NCI-H2196 (cell line): ENCODE results near the gene ZNF214.
A peak's percentile ranks its signal among the peaks of the same experiment; 100 is the strongest.

Experiments used
- DNase-seq: peaks from one replicate; lab custom pipeline; 2025; ENCODE audit not compliant: unreplicated experiment; lab: John Stamatoyannopoulos, UW

Gene ZNF214

DNA sequence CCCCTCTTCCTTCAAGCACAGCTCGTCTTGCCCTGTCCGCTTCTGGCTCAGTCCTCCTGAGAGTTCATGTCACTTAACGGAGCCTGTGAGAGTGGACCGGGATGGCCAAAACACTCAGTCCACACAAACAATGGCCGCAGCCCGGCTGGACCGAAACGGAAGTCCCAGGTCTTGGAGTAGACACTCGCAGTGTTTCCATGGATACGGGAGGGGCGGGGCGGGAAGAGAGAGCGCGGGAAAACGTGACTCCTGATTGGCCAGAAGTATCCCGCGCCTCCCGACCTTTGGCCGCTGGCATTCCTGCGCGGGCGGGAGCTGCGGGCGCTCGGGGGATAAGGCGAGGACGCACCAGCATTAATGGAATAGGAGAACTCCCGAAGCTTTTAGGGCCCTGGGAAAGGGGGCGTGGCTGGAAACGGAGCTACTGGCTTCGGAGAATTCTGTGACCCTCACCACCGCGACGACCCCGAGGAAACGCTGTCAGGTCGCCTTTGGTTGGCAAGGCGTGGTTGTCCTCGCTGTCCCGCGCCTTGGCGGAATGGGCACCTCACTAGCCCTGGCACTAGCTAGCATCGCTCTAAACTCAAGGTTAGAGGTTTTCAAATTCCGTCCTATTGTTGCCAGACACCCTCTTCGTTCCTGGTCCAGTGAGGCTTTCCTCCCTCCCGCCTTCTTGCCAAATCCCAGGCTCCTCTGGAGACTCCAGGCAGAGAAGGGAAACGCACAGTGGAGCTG lies at the start of gene ZNF214, which contains the start of gene NLRP14:
Gene ZNF214 (minus strand): TSS at position 164 of the 735 bp plus-strand sequence. CDS start 17,511 bp downstream, outside the sequence.
Gene NLRP14 (plus strand): TSS at position 297 of the 735 bp plus-strand sequence. CDS start 18,108 bp downstream, outside the sequence.
- peak; percentile 95 for DNase-seq

DNA sequence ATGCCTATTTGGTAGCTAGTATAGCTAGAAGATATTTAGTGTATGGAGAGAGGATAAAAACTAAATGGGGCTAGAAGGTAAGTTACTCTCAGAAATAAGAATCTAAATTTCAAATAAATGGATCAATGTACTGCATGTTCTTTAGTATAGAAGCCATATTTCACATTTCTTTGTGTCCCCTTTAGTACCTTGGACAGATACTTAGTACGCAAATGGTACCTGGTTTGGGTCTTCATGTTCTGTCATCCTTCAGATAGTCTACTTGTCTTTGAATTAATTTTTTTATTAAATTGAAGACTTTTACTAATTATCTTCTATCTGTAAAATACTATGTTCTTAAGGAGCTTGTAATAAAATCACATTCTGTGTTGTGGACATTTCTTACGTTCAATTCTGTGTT lies 42.4 kb upstream of the ZNF214 start:
- no peak for DNase-seq

DNA sequence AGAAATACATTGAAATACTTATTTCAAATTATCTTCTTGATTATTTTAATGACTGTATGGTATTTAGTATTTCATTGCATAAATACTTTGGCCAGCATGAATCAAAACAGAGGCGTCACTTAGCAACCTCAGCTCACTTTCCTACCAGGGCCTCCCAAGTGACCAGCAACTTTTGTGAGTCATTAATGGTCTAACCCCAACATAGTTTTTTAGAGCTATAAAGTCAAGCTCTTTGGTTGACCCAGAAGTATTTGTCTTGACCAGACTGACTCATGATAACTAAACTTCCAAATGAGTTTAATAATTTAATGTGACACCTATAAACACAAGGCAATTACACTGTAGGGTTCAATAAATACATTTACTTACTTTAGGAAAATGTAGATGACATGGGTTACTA lies 40.7 kb upstream of the ZNF214 start:
- DNase-seq: no peak

DNA sequence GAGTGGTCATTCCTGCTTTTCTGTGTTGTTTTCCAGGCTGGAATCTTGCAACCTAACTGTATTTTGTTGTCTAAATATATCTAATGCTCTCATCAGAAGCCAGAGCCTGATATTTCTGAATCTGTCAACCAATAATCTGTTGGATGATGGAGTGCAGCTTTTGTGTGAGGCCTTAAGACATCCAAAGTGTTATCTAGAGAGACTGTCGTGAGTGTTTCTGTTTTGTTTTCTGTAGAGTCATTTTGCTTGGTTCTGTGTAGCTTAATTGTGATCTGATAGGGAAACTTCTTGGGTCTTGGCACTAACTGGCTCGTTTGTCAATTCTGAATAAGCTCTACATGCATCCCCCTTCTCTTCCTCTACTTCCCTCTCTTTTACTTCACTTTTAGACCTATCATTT lies 37.5 kb upstream of the ZNF214 start:
- no peak for DNase-seq

DNA sequence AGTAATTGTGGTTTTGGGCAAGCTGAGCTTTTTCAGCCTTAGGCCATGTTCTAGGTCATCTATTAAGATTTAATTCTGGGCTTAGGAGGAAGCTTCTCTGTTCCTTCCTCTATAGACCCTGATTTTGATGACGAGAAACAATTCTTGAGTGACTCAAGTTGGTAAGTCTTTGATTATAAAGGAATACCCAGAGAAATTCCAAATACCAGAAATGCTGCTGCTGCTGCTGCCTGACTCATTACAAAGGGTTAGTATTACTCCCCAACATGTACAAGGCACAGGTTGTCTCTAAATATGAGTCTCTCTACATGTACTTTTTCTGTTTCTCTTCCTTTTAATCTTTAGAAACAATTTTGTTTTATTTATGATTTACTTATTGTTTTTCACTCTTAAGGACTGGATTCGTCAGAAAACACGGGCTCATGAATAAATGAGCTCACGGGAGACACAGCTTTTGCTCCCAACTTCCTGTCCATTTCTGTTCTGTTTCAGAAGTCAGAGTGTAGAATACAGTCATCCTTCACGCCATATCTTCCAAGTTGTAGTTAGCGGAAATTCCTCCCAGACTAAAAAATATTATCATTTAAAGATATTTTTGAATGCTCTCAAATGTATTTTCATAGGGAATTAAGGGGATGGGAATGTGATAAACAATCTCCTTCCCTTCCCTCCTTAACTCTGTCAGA lies 36.8 kb upstream of the ZNF214 start:
- no peak for DNase-seq

DNA sequence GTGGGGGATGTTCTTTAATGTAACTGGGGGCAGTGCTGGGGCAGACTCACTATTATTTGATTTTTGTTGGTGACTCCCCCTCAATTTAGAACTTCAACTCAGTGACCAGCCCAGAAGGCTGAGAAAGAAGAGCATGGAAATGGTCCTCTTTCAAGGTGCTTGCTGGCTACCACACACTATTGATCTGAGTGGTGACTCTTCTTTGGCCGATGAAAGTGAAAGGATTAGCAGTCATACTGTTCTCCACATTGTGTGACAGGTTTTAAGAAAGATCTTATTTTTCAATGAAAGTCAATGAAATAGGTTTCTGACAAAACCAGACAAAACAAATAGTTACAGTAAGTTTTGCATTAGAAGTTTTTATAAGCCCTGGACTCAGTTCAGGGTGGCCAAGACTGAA lies 30.0 kb upstream of the ZNF214 start:
- no peak for DNase-seq

DNA sequence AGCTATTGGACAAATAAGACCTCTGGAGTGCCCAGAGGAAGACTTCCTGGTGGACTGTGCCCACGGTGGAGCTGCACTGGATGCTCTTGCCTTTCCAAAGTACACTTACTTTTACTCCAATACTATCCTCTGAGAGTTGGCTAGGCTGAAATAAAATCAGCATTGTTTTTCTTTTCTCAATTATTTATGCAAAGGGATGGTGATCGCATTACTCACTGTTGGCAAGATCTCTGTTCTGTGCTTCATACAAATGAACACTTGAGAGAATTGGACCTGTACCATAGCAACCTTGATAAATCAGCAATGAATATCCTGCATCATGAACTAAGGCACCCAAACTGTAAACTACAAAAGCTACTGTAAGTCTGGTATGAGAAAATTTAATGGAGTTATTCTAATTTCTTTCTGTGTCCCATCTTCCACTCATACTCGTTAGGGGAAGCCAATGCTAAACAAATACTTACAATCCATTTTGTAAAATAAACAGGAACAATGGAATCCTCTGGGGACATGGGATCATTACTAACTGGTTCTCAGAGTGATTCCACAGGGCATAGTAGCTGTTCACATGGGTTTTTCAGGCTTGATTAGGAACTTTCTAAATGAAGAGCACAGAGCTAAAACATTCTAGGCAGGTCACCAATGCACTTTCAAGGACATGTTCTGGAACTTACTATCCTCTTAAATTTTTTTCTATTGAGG lies 26.5 kb upstream of the ZNF214 start:
- DNase-seq: no peak

DNA sequence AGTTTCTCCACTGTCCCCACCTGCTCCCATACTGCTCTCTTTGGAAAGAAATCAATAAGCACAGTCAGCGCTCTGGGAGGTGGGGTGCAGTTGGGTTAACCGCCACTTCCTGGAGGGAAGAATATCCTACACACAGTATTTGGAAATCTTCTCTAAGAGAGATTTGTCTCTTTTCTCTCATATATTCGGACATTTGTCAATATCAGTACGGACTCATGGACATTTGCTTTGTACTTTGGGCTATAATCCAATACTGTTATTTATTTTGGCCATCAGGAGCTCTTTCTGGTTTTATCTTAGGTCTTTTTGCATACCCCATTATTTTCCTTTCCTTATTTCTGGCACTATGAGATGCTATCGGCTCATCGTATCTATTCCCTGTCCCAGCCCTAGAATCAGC lies 13.9 kb upstream of the ZNF214 start:
- no peak for DNase-seq

DNA sequence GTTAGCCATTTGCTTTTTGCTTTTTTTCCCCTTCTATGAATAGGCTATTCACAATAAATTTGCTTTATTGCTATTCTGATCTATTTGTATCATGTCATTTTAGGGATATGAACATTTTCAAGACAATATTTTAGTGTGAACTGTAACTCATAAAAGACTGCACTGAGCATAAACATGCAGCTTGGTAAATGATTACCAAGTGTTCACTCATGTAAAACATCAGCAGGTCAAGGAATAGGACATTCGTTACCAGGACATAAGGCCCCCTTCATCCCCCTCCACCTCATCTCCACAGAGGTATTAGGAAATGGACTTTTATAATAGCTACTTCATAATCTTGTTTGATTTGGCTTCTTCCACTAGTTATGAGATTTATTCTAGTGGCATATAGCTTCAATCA lies 12.5 kb upstream of the ZNF214 start:
- DNase-seq: no peak

DNA sequence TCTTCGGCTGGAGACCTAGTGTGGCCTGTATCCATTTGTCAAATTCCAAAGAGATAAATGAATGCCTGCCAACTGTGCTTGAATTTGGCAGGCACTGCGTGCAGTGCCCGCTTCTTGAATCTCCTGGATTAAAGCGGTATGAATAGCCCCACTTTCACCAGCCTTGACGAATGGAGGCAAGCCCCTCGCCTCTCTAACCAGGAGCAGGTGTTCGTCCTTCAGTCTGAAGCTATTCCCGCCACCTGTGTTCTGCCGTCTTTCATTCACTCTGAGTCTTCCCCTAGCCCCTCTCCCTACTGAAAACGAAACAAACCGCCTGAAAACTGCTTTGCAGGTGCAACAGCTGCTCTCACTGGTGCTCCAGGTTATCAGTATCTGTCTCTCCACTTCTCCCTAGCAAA lies 11.3 kb upstream of the ZNF214 start:
- DNase-seq: no peak

DNA sequence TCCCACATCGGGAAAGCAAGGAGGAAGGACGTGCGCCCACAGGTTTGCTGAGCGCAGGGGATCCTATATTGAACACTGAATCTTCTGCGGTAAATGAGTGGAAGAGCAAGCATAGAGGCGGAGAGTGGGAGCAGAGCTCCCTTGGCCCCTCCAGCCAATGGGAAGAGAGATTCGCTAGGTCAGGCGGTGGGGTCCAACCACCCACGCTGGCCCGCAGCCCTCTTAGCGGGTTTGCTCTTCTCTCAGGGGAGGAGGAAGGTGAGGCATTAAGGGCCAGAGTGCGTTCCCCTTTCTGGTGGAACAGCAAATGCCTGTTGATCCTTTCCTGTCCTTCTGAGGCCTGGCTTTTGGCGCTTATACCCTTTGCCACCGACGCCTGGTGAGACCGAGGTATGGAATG lies 10.7 kb upstream of the ZNF214 start:
- DNase-seq: no peak

DNA sequence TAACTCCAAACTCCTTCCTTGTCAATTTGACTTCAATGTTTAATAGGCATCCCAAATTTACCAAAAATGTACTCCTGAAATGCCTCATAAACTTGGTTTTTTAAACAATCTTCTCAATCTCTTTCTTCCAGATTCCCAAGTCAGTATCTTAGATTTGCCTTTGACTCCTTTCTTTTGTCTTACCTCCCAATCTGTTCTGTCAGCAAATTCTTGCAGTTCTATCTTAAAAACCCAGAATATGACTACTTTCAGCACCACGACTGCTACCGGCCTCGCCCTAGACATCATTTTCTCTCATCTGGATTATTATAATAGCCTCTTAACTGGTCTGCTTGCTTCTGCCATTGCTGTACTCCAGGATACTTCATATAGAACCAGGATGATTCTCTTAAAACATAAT lies 8.0 kb upstream of the ZNF214 start:
- DNase-seq: no peak

DNA sequence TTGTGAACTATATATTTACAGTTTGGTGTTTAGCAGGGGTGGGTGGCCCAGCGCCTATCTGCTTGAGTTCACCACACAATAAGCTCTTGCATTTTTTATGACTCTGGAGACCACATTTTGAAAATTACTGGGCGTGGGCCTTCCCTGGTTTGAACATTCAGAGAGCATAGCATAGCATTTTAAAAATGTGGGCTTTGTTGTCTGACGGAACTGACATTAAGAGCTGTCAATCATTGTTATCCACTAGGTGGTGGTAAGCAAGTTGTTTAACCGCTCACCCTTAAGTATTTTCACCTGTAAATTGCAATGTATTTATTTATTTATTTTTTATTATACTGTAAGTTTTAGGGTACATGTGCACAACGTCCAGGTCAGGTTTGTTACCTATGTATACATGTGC lies 1.2 kb upstream of the ZNF214 start:
- no peak for DNase-seq

DNA sequence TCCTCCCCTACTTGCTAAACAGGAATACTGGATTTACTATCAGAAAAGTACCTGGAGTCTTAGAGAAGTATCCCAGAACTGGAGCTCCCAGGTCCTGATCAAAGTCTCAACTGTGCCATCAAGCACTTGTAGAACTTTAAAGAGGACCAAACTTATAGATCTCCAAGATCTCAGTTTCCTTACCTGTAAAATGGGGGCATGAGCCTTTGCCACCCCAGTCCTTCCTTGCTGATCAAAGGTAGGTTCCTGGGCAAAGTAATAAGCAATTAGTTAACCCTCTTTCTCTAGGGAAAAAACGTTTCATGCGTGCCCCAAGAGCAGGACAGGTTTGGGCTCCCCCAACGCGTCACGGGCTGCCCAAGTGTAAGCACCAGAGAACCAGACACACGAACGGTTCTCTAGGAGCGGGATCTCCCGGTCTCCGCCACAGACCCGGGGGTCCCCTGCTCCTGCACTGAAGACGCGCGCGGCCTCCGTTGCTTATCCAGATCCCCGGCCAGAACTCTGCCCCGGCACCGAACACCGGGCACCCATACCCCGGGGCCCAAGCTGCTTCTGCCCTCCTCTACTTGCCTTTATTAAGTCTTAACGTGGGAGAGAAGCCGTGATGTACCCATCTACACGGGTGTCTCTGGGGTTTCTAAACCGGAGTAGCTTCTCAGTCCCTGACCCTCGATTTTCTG lies 505 bp downstream of the ZNF214 start:
- DNase-seq: no peak

DNA sequence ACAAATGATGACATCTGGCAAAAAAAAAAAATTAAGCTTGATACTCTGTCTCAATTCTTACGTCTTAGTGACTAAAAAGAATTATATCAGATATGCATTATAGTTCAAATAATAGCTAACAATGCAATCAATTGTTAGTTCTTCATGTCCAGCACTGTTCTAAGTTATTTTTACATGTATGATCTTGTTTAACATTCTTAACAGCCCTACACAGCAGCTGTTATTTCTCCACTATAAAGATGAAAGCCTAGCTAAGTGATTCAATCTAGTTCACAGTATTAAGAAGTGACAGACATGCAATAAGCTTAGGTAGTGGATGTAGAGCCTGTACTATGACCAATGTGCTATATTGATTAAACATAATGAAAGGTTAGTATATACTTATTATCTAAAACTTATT lies 4.1 kb downstream of the ZNF214 start:
- no peak for DNase-seq

DNA sequence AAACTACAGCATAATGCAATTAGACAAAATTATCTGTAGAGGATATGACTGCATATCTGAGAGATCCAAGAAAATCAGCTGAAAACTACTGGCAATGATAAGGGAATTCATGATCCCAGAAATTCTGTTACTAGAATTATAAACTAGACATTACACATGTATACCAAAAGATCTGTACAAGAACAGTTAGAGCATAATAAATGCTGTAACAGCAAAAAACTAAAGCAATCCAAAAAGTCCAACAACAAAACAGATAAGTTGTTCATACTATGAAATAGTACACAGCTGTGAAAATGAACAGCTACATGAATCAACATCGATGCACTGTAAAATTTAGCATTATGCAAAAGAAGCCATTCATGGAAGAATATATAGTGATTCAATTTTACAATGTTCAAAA lies 6.0 kb downstream of the ZNF214 start:
- DNase-seq: no peak

DNA sequence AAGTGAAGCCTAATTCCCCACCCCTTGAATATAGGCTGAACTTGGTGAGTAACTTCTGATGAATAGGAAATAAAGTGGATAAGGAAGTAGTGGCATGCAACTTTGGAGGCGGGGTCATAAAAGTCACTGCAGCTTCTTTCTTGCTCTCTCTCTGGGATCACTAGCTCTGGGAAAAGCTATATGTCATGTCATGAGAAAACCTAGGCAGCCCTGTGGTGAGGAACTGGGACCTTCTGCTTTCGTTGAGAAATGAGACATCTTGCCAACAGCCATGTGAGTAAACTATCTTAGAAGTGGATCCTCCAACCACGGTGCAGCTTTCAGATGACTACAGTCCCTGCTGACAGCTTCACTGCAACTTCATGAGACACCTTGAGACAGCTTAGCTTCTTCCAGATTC lies 15.7 kb downstream of the ZNF214 start:
- DNase-seq: no peak

DNA sequence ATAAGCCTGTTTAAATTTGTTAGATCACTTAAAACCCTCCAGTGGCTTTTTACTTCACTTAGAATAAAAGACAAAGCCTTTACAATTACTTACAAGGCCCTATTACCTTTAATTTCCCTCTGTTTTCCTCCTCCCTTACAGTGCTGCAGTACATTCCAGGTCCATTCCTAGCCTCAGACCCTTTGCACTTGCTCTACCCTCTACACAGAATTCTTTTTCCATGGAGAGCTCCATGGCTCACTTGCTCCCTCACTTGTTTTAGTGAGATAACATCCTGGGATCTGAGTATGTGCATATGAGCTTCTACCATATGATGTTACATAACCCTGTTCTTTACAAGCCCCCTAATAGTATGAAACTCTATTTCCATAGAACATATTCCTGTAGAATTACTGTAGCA lies 24.4 kb downstream of the ZNF214 start:
- DNase-seq: no peak

DNA sequence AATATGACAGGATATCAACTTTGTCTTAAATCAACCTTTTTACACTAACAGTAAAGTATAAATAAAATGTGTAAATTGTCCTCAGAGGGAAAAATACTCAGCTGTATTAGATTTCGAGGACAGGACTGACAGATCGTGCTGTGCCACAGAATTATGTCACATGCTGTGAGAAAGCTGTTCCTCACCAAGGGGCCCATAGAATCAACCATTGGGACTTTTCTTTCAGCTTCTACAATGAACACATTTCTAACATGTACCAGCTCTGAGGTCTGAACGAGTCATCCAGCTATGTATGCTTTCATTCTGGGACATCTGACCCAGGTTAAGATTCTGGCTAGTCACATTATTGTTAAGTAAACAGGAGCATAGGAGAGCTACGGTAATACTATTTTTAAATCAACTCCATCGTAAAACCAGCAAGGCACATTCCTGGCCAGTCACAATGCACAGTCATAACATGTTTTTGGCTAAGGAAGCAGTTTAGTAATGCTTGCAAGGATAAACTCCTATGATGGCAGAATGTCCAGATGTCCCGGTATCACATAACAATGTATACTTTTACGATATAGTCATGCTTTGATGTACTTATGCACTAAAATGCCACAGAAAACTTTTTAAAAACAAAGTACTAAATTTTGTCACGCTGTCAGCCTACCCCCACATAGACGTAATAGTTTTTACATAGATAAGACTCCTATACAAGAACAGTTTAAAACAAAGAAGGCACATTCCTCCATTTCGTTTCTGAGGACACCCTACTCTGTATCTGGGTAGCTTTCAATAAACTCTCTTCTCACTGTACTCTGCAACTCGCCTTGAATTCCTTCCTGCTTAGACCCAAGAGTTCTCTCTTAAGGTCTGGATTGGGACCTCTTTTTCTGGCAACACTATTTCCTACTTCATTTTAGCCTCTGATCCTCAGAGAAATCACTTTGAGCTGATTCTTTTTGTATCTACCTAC lies 27.4 kb downstream of the ZNF214 start:
- no peak for DNase-seq

DNA sequence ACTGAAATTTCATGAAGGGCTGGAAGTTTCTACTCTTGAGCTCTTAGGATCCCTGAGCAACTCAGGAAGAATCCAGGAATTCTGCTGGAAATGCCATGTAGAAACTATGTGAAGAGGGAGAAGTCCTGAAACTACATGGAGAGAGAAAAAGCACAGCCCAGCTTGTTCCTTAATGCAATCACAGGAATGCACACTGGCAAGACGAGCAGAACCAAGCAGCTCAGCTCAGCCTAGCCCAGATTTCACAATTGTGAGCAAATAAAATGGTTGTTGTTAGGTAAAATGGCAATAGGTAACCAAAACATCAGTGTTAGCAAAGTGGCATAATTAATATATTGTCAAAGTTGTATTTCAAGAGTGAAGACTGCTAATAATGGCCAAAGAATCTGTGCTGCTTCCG lies 28.1 kb downstream of the ZNF214 start:
- no peak for DNase-seq
